ENCODE data around the gene PDLIM3. TPM values are rescaled to one million over a fixed set of nuclear protein-coding genes. Genes with fewer than 3 reads are reported as not detected.

The PDLIM3 gene
- total and polyA plus RNA-seq, 9 of the 15 experiments (the other 6 are each of a cell fraction or from before 2014, with no cell fraction given): 0.06 TPM; not detected in 8

GRCh38 chr4:185504098-185505047 is 30.9 kb downstream of the PDLIM3 start:
- BruUV-seq (replicated peaks): no TSS peak
- 4% methylated on average over 21 of the region's 21 CpGs for WGBS (ENCODE audit: insufficient coverage, low coverage, missing lambda C conversion rate)
- H2AFZ ChIP-seq (ENCODE audit: low read depth, low read length): peak overlapping the region; percentile 82
- ChIA-PET POLR2A (interaction anchor here (0.7 kb wide), 1 partner anchor 13 kb away, joined by 3 read pairs; no protein-coding TSS in a partner anchor), CTCF (ENCODE audit: low intra/inter-chr PET ratio) (no interaction called here)
- H3K4me3 ChIP-seq: peak overlapping the region; percentile 29
- no peaks in the 10 kb centered on the region for H3K79me2 ChIP-seq (ENCODE audit: control insufficient read depth, insufficient read depth, low read length)
- peaks cover 3 to 7% of the 10 kb centered on the region in 2 experiments; a peak in 3 of 5 replicates for H3K4me1 ChIP-seq (replicated peaks in 1 of 2; ENCODE audit: control insufficient read depth in 2 of 2, insufficient read depth in 2 of 2, low read length in 2 of 2)
- ATAC-seq (peak; percentile 93), FAIRE-seq (peak; percentile 82), DNase-seq (ENCODE audit: extremely low read depth in 1 of 4, low spot score in 3 of 4) (peak; percentile 35 to 64 (median 51))
- H3K27me3 ChIP-seq (ENCODE audit: control insufficient read depth in 2 of 2, insufficient read depth in 2 of 2, low read length in 2 of 2): peaks cover 11 to 22% of the 10 kb centered on the region in 2 experiments; a peak in 4 of 5 replicates
- H3K9me3 ChIP-seq (replicated peaks; ENCODE audit: control insufficient read depth, insufficient read depth, low read depth, low read length): no peaks in the 10 kb centered on the region
- H3K9ac ChIP-seq (ENCODE audit: insufficient read depth in 1 of 2, low read depth in 2 of 2, low read length in 2 of 2): peak overlapping the region; percentile 18 to 64; a peak in 3 of 4 replicates
- H3K27ac ChIP-seq (ENCODE audit: extremely low read depth, low read depth, low read length): peak overlapping the region; percentile 60
- no peaks in the 10 kb centered on the region for H3K9me1 ChIP-seq (ENCODE audit: control insufficient read depth, insufficient read depth, low read length)
- H3K4me2 ChIP-seq (ENCODE audit: insufficient read depth, low read length): peak overlapping the region; percentile 82
- no peaks in the 10 kb centered on the region for H3K36me3 ChIP-seq (ENCODE audit: control insufficient read depth, insufficient read depth, low read length)
- intact Hi-C loops (cut with micrococcal nuclease) (no loop called here), in situ Hi-C loops (cut with MboI) (no loop called here)
- no peaks in the 10 kb centered on the region for H4K20me1 ChIP-seq (replicated peaks; ENCODE audit: control insufficient read depth, insufficient read depth, low read length)
- TF ChIP-seq CREM (IDR thresholded peaks at IDR 0.05; ENCODE audit: low read depth) (peak; percentile 52; the same call in 1 of the 2 replicates), NR2C1 (IDR thresholded peaks at IDR 0.05) (peak; percentile 84), NR2C1 (tag; IDR thresholded peaks at IDR 0.05) (peak; percentile 91), NR2C2 (CRISPR knock-in tag; IDR thresholded peaks at IDR 0.05) (0 out of 2 replicates have a peak, but pooled peaks have one; percentile 46), NR2C2 (tag; IDR thresholded peaks at IDR 0.05) (peak; percentile 96), JUN (IDR thresholded peaks at IDR 0.05; ENCODE audit: borderline replicate concordance, low read depth, low read length) (peak; percentile 29; the same call in 1 of the 2 replicates), JUN (CRISPR knock-in tag; IDR thresholded peaks at IDR 0.05; ENCODE audit: borderline replicate concordance) (no peak), ZNF609 (CRISPR knock-in tag; IDR thresholded peaks at IDR 0.05; ENCODE audit: borderline replicate concordance) (no peak), SRF (CRISPR knock-in tag; IDR thresholded peaks at IDR 0.05) (peak in 1 of 2 experiments; percentile 98; a peak in 2 of 4 replicates), VEZF1 (CRISPR knock-in tag; IDR thresholded peaks at IDR 0.05) (peak; percentile 45; the same call in 1 of the 2 replicates), KLF1 (tag; IDR thresholded peaks at IDR 0.05) (no peak), KAT2B (IDR thresholded peaks at IDR 0.05; ENCODE audit: low read depth, low read length) (no peak)

All from K562 (cell line).